Measurements from ENCODE around the gene RAP1GAP. TPM values are rescaled to one million over a fixed set of nuclear protein-coding genes. Genes with fewer than 3 reads are reported as not detected.

The RAP1GAP gene
- total RNA-seq, 4 donors from 2014 or later: 14.1 to 37.4 (median 28.8) TPM

DNA sequence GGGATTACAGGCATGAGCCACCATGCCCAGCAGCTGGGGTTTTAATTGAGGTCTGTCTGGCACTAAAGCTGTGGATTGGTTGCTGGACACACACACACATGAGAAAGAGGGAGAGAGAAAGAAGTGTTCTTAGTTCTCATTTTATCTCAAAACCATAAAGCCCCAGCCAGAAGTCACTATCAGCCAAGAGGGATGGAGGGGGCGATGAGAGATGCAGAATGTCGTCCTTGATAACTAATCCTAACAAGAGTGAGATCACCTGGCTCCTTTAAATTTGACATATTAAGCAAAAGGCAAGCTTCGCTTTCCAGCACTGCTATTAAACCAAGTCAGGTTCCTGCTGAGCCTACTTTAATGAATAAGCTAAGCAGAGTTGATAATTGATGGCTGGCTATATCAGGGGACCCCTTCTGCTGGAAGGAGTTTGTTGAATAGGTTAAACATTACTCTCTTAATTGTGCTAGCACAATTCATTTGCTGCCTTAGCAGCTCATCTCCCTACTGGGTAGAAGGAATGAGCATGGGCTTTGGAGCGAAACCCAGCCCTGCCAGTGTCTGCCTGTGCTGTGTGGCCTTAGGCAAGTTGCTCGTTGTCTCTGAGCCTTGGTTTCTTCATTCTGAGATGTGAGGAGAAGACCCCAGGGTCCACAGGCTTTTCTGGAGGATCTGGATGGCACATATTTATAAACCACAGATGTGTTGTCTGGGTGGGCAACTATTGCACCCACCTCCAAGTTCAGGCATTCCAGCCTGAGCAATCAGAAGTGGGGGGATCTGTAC is 109.2 kb downstream of the RAP1GAP start:
- no peak overlapping the region for H3K27ac ChIP-seq
- intact Hi-C loops (cut with DNase I; ENCODE audit: low total_unique reads): no loop called here
- H3K4me1 ChIP-seq: no peaks in the 10 kb centered on the region
- TF ChIP-seq EP300 (IDR thresholded peaks at IDR 0.05; ENCODE audit: low read depth) (no peak), POLR2A (IDR thresholded peaks at IDR 0.05) (no peak), POLR2AphosphoS5 (IDR thresholded peaks at IDR 0.05) (no peak)
- TF ChIP-seq, protein P1, sequence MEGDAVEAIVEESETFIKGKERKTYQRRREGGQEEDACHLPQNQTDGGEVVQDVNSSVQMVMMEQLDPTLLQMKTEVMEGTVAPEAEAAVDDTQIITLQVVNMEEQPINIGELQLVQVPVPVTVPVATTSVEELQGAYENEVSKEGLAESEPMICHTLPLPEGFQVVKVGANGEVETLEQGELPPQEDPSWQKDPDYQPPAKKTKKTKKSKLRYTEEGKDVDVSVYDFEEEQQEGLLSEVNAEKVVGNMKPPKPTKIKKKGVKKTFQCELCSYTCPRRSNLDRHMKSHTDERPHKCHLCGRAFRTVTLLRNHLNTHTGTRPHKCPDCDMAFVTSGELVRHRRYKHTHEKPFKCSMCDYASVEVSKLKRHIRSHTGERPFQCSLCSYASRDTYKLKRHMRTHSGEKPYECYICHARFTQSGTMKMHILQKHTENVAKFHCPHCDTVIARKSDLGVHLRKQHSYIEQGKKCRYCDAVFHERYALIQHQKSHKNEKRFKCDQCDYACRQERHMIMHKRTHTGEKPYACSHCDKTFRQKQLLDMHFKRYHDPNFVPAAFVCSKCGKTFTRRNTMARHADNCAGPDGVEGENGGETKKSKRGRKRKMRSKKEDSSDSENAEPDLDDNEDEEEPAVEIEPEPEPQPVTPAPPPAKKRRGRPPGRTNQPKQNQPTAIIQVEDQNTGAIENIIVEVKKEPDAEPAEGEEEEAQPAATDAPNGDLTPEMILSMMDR (IDR thresholded peaks at IDR 0.05): no peak
- H3K36me3 ChIP-seq: no peaks in the 10 kb centered on the region
- no peak for DNase-seq
- no peaks in the 10 kb centered on the region for H3K9me3 ChIP-seq
- H3K27me3 ChIP-seq: peaks cover 3% of the 10 kb centered on the region
- WGBS, 2 donors (ENCODE audit: low coverage in 1 of 2): 76 to 83% methylated on average over 1 to 5 of the region's 5 CpGs
- in situ Hi-C loops (cut with MboI; ENCODE audit: low pct_ligation_motif_present in 1 of 4, low pct_unique_long_range_greater_than_20kb in 1 of 4, low sequenced_read_pairs in 3 of 4): no loop called here
- H3K4me3 ChIP-seq: no peak overlapping the region

- H3K27me3 ChIP-seq: peaks cover 25% of the 10 kb centered on the region
- H3K9me3 ChIP-seq: no peaks in the 10 kb centered on the region
- no peaks in the 10 kb centered on the region for H3K4me1 ChIP-seq
- in situ Hi-C loops (cut with MboI; ENCODE audit: low pct_ligation_motif_present in 1 of 4, low pct_unique_long_range_greater_than_20kb in 1 of 4, low sequenced_read_pairs in 3 of 4): no loop called here
- TF ChIP-seq POLR2A (IDR thresholded peaks at IDR 0.05): no peak
- no peak for TF ChIP-seq POLR2AphosphoS5 (IDR thresholded peaks at IDR 0.05)
- TF ChIP-seq, protein P1 (IDR thresholded peaks at IDR 0.05): no peak
- TF ChIP-seq EP300 (IDR thresholded peaks at IDR 0.05; ENCODE audit: low read depth): no peak
- intact Hi-C loops (cut with DNase I; ENCODE audit: low total_unique reads): no loop called here
- no peaks in the 10 kb centered on the region for H3K36me3 ChIP-seq
- WGBS, 2 donors (ENCODE audit: low coverage in 1 of 2): 47 to 65% methylated on average over 3 to 8 of the region's 8 CpGs
- DNase-seq: no peak
- H3K27ac ChIP-seq: peak overlapping the region in 2 of 4 donors; percentile 5 to 43
- H3K4me3 ChIP-seq: no peak overlapping the region
Measured at GRCh38 chr1:21553116-21553926, 115.8 kb downstream of the RAP1GAP start.

DNA sequence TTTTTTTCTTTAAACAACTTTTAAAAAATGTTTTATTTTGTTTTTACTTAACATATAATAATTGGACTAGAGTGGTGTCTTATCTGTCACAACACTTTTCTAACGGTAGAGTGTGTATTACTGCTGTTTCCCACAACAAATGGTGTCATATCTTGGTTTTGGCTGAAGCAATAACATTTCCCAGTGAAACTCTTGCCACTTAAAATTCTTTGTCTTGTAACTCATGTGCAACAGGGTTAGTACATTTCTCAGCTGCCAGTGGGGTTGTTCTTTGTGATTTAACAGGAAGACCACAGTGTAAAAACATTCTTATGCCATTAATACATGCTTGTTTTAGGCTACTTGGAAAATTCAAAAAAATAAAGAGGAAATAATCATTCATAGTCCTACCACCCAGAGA is 116.4 kb downstream of the RAP1GAP start:
- TF ChIP-seq POLR2AphosphoS5 (IDR thresholded peaks at IDR 0.05) (peak in 1 of 3 donors; percentile 18), POLR2A (IDR thresholded peaks at IDR 0.05) (no peak), EP300 (IDR thresholded peaks at IDR 0.05; ENCODE audit: low read depth) (no peak)
- TF ChIP-seq, protein P1 (IDR thresholded peaks at IDR 0.05): no peak

DNA sequence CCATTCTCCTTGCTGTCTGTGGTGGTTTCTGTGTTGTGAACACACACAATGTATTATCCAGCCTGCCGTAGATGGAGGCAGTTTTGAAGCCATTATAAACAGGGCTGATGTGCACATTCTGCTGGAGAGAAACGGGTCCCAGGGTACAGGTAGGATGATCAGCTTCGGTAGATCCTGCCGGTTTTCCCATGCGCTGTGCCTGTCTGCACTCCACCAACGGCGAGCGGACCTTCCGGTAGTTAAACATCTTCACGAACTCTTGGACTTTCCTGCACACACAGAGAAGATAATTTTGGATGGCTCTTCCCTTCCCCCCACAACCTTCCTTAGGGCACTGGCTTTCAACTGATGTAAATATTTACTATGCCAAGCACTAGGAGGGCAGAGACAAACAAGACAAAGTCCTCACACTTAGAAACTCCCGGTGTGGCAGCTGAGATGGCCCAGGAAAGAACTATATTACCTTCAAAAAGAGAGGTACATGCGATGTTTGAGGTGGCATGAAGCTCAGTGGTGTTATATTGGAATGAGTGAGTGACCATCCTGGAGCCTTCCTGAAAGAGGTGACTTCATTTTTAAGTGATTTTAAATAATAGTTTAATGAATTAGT is 118.2 kb downstream of the RAP1GAP start:
- no peak for DNase-seq
- Histone ChIP-seq H3K4me3 (no peak overlapping the region), H3K27me3 (peaks cover 24% of the 10 kb centered on the region), H3K27ac (no peak overlapping the region), H3K9me3 (no peaks in the 10 kb centered on the region), H3K36me3 (no peaks in the 10 kb centered on the region), H3K4me1 (no peaks in the 10 kb centered on the region)
- intact Hi-C loops (cut with DNase I; ENCODE audit: low total_unique reads) (no loop called here), in situ Hi-C loops (cut with MboI; ENCODE audit: low pct_ligation_motif_present in 1 of 4, low pct_unique_long_range_greater_than_20kb in 1 of 4, low sequenced_read_pairs in 3 of 4) (no loop called here)
- TF ChIP-seq EP300 (IDR thresholded peaks at IDR 0.05; ENCODE audit: low read depth) (no peak), POLR2A (IDR thresholded peaks at IDR 0.05) (no peak)
- TF ChIP-seq, protein P1 (IDR thresholded peaks at IDR 0.05): no peak
- 47 to 61% methylated on average over 10 to 12 of the region's 12 CpGs for WGBS, 2 donors (ENCODE audit: low coverage in 1 of 2)

More for the DNA sequence above, 116.4 kb downstream of the RAP1GAP start:
- Histone ChIP-seq H3K4me3 (no peak overlapping the region), H3K27me3 (peaks cover 27% of the 10 kb centered on the region), H3K36me3 (no peaks in the 10 kb centered on the region), H3K27ac (peak overlapping the region in 2 of 4 donors; percentile 23 to 37), H3K4me1 (no peaks in the 10 kb centered on the region), H3K9me3 (no peaks in the 10 kb centered on the region)
- in situ Hi-C loops (cut with MboI; ENCODE audit: low pct_ligation_motif_present in 1 of 4, low pct_unique_long_range_greater_than_20kb in 1 of 4, low sequenced_read_pairs in 3 of 4): no loop called here
- intact Hi-C loops (cut with DNase I; ENCODE audit: low total_unique reads): no loop called here
- 27 to 33% methylated on average over 1 of the region's 1 CpG for WGBS, 2 donors (ENCODE audit: low coverage in 1 of 2)
- no peak for DNase-seq

All from transverse colon (tissue), 4 donors.